NCI-H2107 (cell line): ENCODE data around the gene ERP29.
"Not testable (repeated sequence)": the region's sequence is repeated elsewhere in the genome, so short reads cannot be mapped to it uniquely, and the experiment has no call there.

Experiments used
- DNase-seq: peaks from one replicate; lab custom pipeline; 2025; lab: John Stamatoyannopoulos, UW

The ERP29 gene

DNA sequence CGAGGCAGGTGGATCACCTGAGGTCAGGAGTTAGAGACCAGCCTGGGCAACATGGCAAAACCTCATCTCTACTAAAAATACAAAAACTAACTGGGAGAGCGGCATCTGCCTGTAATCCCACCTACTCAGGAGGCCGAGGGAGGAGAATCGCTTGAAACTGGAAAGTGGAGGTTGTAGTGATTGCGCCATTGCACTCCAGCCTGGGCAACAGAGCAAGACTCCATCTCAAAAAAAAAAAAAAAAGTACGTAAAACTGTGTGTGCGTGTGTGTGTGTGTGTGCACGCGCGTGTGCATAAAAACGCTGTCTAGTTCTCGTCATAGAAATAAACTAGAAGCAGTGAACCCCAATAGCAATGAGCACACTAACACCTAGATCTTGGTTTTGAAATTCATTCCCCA lies 23.4 kb downstream of the ERP29 start:
- DNase-seq: not testable (repeated sequence)

DNA sequence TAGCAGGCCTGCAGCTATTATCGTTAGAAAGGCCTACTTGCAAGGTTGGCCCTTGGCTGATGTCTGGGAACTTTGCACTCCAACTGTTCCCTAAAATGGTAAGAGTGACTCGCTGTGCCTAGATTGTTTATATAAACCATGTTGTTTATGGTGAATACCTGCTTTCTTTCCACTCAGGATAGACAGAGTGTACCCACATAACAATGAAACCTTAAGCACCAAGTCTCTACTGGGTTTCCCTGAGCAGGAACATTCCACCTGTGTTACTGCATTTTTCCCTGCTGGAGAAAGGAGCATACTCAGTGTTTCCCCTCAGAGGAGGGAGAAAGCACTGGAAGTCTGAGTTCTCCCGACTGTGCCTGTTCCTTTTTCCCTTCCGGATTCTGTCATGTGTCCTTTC lies 32.8 kb downstream of the ERP29 start:
- DNase-seq: no peak

DNA sequence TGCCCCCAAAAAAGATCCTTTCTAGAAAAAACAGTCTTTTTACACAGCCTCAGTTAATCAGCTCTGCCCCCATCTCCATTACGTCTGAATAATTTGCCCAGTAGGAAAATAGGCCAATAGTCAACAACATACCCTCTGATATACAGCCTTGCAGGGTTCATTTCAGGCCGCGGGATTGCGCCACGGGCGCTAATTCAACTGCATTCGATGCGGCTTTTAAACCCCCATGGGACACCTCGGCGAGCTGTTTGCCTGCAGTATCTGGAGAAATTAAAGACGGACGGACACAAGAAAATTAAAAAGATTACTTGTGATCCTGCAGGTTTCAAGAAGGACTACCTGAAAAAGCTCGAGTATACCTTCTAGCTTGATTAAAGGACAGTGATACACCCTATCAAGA lies 36.1 kb downstream of the ERP29 start:
- DNase-seq: no peak

DNA sequence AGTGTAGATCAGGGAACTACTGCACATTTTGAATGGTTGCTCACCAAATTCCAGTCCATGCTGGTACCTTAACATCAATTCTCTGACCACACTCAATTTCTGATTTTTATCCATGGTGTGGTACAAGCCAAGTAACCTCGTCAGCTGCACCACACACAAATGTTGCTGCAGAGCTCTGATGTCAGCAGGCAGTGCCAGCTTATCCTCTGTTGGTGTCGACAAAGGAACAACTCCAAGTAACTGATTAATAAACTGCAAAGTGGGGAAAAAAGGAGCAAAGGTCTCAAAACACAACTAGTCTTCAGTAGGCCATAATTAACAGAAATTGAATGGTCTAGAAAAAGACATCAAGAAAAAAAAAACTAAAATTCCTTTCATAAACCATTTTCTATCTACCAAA lies 47.9 kb downstream of the ERP29 start:
- no peak for DNase-seq

DNA sequence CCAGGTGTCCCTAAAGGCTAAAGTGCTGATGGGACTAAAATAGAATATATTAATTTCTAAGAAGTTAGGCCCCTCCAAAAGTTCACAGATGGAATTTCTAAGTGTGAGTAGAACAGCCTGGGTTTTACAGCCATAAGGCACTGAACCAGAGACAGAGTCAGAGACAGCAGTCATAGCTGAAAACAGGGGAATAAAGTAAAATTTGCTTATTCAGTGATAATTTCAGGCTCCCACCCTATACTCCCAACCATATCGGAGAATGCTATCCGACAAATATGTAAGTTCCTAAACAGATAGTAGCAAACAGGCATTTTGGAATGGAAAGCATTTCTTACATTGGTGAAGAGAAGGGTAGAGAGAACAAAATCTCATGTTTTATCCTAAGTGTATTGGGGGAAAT lies 50.0 kb downstream of the ERP29 start:
- DNase-seq: no peak

DNA sequence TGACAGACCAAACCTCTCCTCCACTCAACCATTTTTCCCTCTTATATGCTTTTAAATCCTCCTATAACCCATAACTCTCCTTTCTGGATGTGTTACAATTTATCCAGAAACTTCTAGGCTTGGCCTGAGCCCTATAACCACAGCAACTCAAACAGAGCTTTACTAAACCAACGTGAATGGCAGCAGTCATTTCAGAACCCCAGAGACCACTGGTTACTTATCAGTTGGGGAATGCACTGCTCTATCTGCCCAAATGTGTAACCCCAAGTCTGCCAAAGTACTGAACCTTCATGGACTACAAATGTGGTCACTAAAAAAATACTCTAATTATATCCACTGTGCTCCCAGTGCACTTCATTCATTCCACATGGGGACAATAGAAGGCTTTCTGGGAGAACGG lies 53.3 kb downstream of the ERP29 start:
- no peak for DNase-seq
